Chondrocyte (in vitro differentiated cells): Measurements from ENCODE around the gene CAP2. TPM values are rescaled to one million over a fixed set of nuclear protein-coding genes. Genes with fewer than 3 reads are reported as not detected.

Experiments used
- DNase-seq: peaks from one replicate; pipeline ENCODE4 v3.0.0; 2021; ENCODE audit warnings: mixed read lengths, low spot score
- H3K27ac Mint-ChIP-seq: one replicate; pipeline ENCODE4 v1.8.0; 2021; ENCODE audit warnings: mild to moderate bottlenecking, moderate library complexity, mixed read lengths; ENCODE audit not compliant: unreplicated experiment
- H3K27me3 Mint-ChIP-seq: 2 replicates; pipeline ENCODE4 v1.8.0; 2021; ENCODE audit warnings: low read depth, mixed read lengths
- H3K36me3 Mint-ChIP-seq: 2 replicates; pipeline ENCODE4 v1.8.0; 2021; ENCODE audit warnings: low read depth, mixed read lengths
- H3K4me1 Mint-ChIP-seq: 2 replicates; pipeline ENCODE4 v1.8.0; 2021; ENCODE audit warnings: low read depth, mild to moderate bottlenecking, mixed read lengths
- H3K4me3 Mint-ChIP-seq: one replicate; pipeline ENCODE4 v1.8.0; 2021; ENCODE audit warnings: mild to moderate bottlenecking, moderate library complexity, mixed read lengths; ENCODE audit not compliant: unreplicated experiment
- H3K9me3 Mint-ChIP-seq: 2 replicates; pipeline ENCODE4 v1.8.0; 2021; ENCODE audit warnings: low read depth, mixed read lengths
- CTCF ChIP-seq: fragments of 200-600 bp; sonication (generic); IDR thresholded peaks from 2 replicates; pipeline ENCODE4 v1.5.0; 2021; ENCODE audit warnings: antibody characterized with exemption, mild to moderate bottlenecking, moderate library complexity
- total RNA-seq: library from RNA; stranded (reverse); gene quantifications from 3 replicates; pipeline ENCODE4 v1.2.1, GENCODE V29; 2021

Gene CAP2
- total RNA-seq, 1 donor from 2014 or later: 90.4 TPM

GRCh38 chr6:17600527-17601385 lies 207.4 kb downstream of the CAP2 start:
- peak; percentile 90 for DNase-seq

GRCh38 chr6:17601386-17601703 lies 207.9 kb downstream of the CAP2 start:
- DNase-seq: no peak
- H3K9me3 Mint-ChIP-seq: peaks cover 6% of the 10 kb centered on the region
- H3K4me1 Mint-ChIP-seq: peaks cover 41% of the 10 kb centered on the region
- H3K27me3 Mint-ChIP-seq: no peaks in the 10 kb centered on the region
- H3K4me3 Mint-ChIP-seq: peak overlapping the region; percentile 73
- peak overlapping the region; percentile 69 for H3K27ac Mint-ChIP-seq
- TF ChIP-seq CTCF: no peak
- H3K36me3 Mint-ChIP-seq: peaks cover 15% of the 10 kb centered on the region

More at GRCh38 chr6:17600527-17601385, 207.4 kb downstream of the CAP2 start:
- Mint-ChIP-seq H3K4me3 (peak overlapping the region; percentile 79), H3K4me1 (peaks cover 41% of the 10 kb centered on the region), H3K36me3 (peaks cover 13% of the 10 kb centered on the region), H3K9me3 (peaks cover 6% of the 10 kb centered on the region), H3K27ac (peak overlapping the region; percentile 69), H3K27me3 (no peaks in the 10 kb centered on the region)
- no peak for TF ChIP-seq CTCF

GRCh38 chr6:17602888-17603287 lies 209.5 kb downstream of the CAP2 start:
- no peaks in the 10 kb centered on the region for H3K9me3 Mint-ChIP-seq
- H3K4me1 Mint-ChIP-seq: peaks cover 32% of the 10 kb centered on the region
- H3K27me3 Mint-ChIP-seq: no peaks in the 10 kb centered on the region
- no peak overlapping the region for H3K4me3 Mint-ChIP-seq
- no peak overlapping the region for H3K27ac Mint-ChIP-seq
- peaks cover 14% of the 10 kb centered on the region for H3K36me3 Mint-ChIP-seq
- no peak for TF ChIP-seq CTCF
- no peak for DNase-seq

- H3K27me3 Mint-ChIP-seq: no peaks in the 10 kb centered on the region
Observed at GRCh38 chr6:17606606-17607005, 213.2 kb downstream of the CAP2 start.

More at GRCh38 chr6:17606606-17607005, 213.2 kb downstream of the CAP2 start:
- no peak for DNase-seq
- Mint-ChIP-seq H3K9me3 (no peaks in the 10 kb centered on the region), H3K4me3 (no peak overlapping the region), H3K27ac (no peak overlapping the region), H3K4me1 (peaks cover 14% of the 10 kb centered on the region), H3K36me3 (peaks cover 17% of the 10 kb centered on the region)
- no peak for TF ChIP-seq CTCF

Other genes starting within 250 kb of the CAP2 start
- gene RBM24, start 112.2 kb upstream of the CAP2 start, total RNA-seq: 10.1 to 13.1 TPM (median 10.8 TPM) in 3 replicates
- gene FAM8A1, start 206.7 kb downstream of the CAP2 start, total RNA-seq: 25.6 to 29.5 TPM (median 26.4 TPM) in 3 replicates